ENCODE measurements around the gene STIM2. TPM values are rescaled to one million over a fixed set of nuclear protein-coding genes. Genes with fewer than 3 reads are reported as not detected.

The STIM2 gene
- total and polyA plus RNA-seq, 2 donors (not counting 3 experiments of a cell fraction or from before 2014, with no cell fraction given): 21.0 to 21.2 TPM

- no peak overlapping the region for H3K4me2 ChIP-seq (ENCODE audit: insufficient read depth, low read length)
- no peaks in the 10 kb centered on the region for H3K9me3 ChIP-seq (replicated peaks; ENCODE audit: control insufficient read depth, insufficient read depth, low read length)
- no peaks in the 10 kb centered on the region for H3K27me3 ChIP-seq (ENCODE audit: control insufficient read depth in 2 of 2, insufficient read depth in 2 of 2, low read length in 2 of 2)
- H3K79me2 ChIP-seq (ENCODE audit: control insufficient read depth, insufficient read depth, low read length): no peaks in the 10 kb centered on the region
- no peak for TF ChIP-seq FOS (IDR thresholded peaks at IDR 0.05; ENCODE audit: borderline replicate concordance, insufficient read depth, low read length)
- no peak for TF ChIP-seq MYC (IDR thresholded peaks at IDR 0.05; ENCODE audit: low read depth, low read length)
- ChIA-PET POLR2A (no interaction called here), CTCF (interaction anchor here (1.3 kb wide), 1 partner anchor 9 kb away, joined by 4 read pairs; no protein-coding TSS in a partner anchor)
- H3K9ac ChIP-seq (replicated peaks; ENCODE audit: extremely low read depth, insufficient read depth, low read length): no peak overlapping the region
- intact Hi-C loops (cut with micrococcal nuclease): no loop called here
- dilution Hi-C loops (cut with MboI; ENCODE audit: extremely low pct_ligation_motif_present, low sequenced_read_pairs): no loop called here
- no peak overlapping the region for H3K4me3 ChIP-seq (replicated peaks in 1 of 3; ENCODE audit: insufficient read depth in 1 of 3, low read depth in 1 of 3, low read length in 3 of 3)
- no peaks in the 10 kb centered on the region for H3K4me1 ChIP-seq (ENCODE audit: control insufficient read depth, extremely low read depth, insufficient read depth, low read length)
- no peaks in the 10 kb centered on the region for H4K20me1 ChIP-seq (replicated peaks; ENCODE audit: control insufficient read depth, extremely low read depth, insufficient read depth, low read length)
- H3K27ac ChIP-seq (ENCODE audit: insufficient read depth, low read depth, low read length): no peak overlapping the region
- no peaks in the 10 kb centered on the region for H3K36me3 ChIP-seq (ENCODE audit: control insufficient read depth in 2 of 2, extremely low read depth in 1 of 2, insufficient read depth in 2 of 2, low read length in 2 of 2)
- no peaks in the 10 kb centered on the region for H3K9me1 ChIP-seq (replicated peaks; ENCODE audit: control insufficient read depth, extremely low read depth, insufficient read depth, low read length)
- no TSS peak for BruUV-seq (replicated peaks)
- no peak for FAIRE-seq
- no peak overlapping the region for H2AFZ ChIP-seq (ENCODE audit: low read depth, low read length)
- peak; percentile 14 for DNase-seq (ENCODE audit: low read depth, low spot score)
These were observed 48.7 kb downstream of the STIM2 start for GRCh38 chr4:26909369-26909768.

GRCh38 chr4:26911254-26911653 is 50.6 kb downstream of the STIM2 start:
- BruUV-seq (replicated peaks): no TSS peak
- H4K20me1 ChIP-seq (replicated peaks; ENCODE audit: control insufficient read depth, extremely low read depth, insufficient read depth, low read length): no peaks in the 10 kb centered on the region
- H3K9ac ChIP-seq (replicated peaks; ENCODE audit: extremely low read depth, insufficient read depth, low read length): no peak overlapping the region
- CTCF ChIA-PET: no interaction called here
- dilution Hi-C loops (cut with MboI; ENCODE audit: extremely low pct_ligation_motif_present, low sequenced_read_pairs): no loop called here
- intact Hi-C loops (cut with micrococcal nuclease): no loop called here
- H2AFZ ChIP-seq (ENCODE audit: low read depth, low read length): no peak overlapping the region
- no peaks in the 10 kb centered on the region for H3K9me1 ChIP-seq (replicated peaks; ENCODE audit: control insufficient read depth, extremely low read depth, insufficient read depth, low read length)
- no peaks in the 10 kb centered on the region for H3K36me3 ChIP-seq (ENCODE audit: control insufficient read depth in 2 of 2, extremely low read depth in 1 of 2, insufficient read depth in 2 of 2, low read length in 2 of 2)
- no peak for DNase-seq (ENCODE audit: low read depth, low spot score)
- H3K9me3 ChIP-seq (replicated peaks; ENCODE audit: control insufficient read depth, insufficient read depth, low read length): no peaks in the 10 kb centered on the region
- H3K4me1 ChIP-seq (ENCODE audit: control insufficient read depth, extremely low read depth, insufficient read depth, low read length): no peaks in the 10 kb centered on the region
- H3K27me3 ChIP-seq (ENCODE audit: control insufficient read depth in 2 of 2, insufficient read depth in 2 of 2, low read length in 2 of 2): no peaks in the 10 kb centered on the region
- TF ChIP-seq JUN (IDR thresholded peaks at IDR 0.05; ENCODE audit: borderline replicate concordance, insufficient read depth, insufficient read length, low read depth): no peak
- TF ChIP-seq POLR2A (IDR thresholded peaks at IDR 0.05; ENCODE audit: low read depth, low read length): no peak
- no peak for TF ChIP-seq POLR2AphosphoS5 (IDR thresholded peaks at IDR 0.05; ENCODE audit: insufficient read depth, low read depth, low read length)
- TF ChIP-seq MYC (IDR thresholded peaks at IDR 0.05; ENCODE audit: low read depth, low read length): no peak
- no peak overlapping the region for H3K4me3 ChIP-seq (replicated peaks in 1 of 3; ENCODE audit: insufficient read depth in 1 of 3, low read depth in 1 of 3, low read length in 3 of 3)
- POLR2A ChIA-PET: no interaction called here
- no peaks in the 10 kb centered on the region for H3K79me2 ChIP-seq (ENCODE audit: control insufficient read depth, insufficient read depth, low read length)
- H3K4me2 ChIP-seq (ENCODE audit: insufficient read depth, low read length): no peak overlapping the region
- no peak for FAIRE-seq
- no peak overlapping the region for H3K27ac ChIP-seq (ENCODE audit: insufficient read depth, low read depth, low read length)

Measured in endothelial cell of umbilical vein (primary cell).